Measurements from ENCODE around the gene SEC14L5. TPM values are rescaled to one million over a fixed set of nuclear protein-coding genes. Genes with fewer than 3 reads are reported as not detected.

SEC14L5 gene
- total and polyA plus RNA-seq, 2 of the 4 experiments (the other 2 are of a cell fraction) = 0.07 TPM; not detected in 1

DNA sequence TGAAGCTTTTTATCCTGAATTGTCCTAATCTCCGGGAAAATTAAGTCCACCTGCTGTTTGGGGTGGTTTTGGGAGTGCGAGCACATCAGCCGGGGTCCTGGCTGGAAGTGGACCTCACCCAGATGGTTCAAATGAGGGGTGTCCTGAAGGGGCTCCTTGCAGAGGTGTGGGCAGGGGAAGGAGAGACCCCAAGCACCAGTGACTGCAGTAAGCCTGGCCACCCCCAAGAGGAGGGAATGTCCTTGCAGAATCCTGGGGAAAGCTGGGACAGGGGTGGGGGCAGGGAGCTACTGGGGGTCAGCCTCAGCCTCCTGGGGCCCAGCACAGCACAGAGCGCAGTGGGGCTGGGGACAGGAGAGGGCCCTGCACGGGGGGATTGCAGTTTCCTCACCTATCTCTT lies 46.2 kb downstream of the SEC14L5 start:
- Histone ChIP-seq H2BK20ac (ENCODE audit: low read depth, low read length) (no peak overlapping the region), H4K5ac (ENCODE audit: low read depth, low read length) (no peak overlapping the region), H3K9ac (ENCODE audit: low read depth, low read length) (no peak overlapping the region), H3K4me1 (ENCODE audit: control insufficient read depth, insufficient read depth, low read length) (no peaks in the 10 kb centered on the region), H4K8ac (ENCODE audit: low read depth in 2 of 2, low read length in 2 of 2) (no peak overlapping the region), H3K9me1 (ENCODE audit: insufficient read depth, low read length) (no peaks in the 10 kb centered on the region), H3K36me3 (ENCODE audit: control insufficient read depth, insufficient read depth, low read length) (no peaks in the 10 kb centered on the region), H3K79me1 (ENCODE audit: low read depth in 1 of 2, low read length in 2 of 2) (no peaks in the 10 kb centered on the region), H3K27ac (ENCODE audit: insufficient read depth, low read length) (no peak overlapping the region), H3K14ac (replicated peaks; ENCODE audit: low read depth, low read length) (no peak overlapping the region), H4K91ac (ENCODE audit: insufficient read depth, low read depth, low read length) (no peak overlapping the region), H3K18ac (ENCODE audit: low read depth, low read length) (no peak overlapping the region), H2BK15ac (ENCODE audit: low read depth, low read length) (no peak overlapping the region), H3K4me3 (ENCODE audit: insufficient read depth, low read depth, low read length) (no peak overlapping the region), H2BK5ac (ENCODE audit: low read depth, low read length, poor library complexity, severe bottlenecking) (no peak overlapping the region), H2AFZ (replicated peaks; ENCODE audit: low read length, poor library complexity) (no peak overlapping the region), H2AK5ac (ENCODE audit: low read depth, low read length) (no peak overlapping the region), H3K9me3 (ENCODE audit: control insufficient read depth, insufficient read depth, low read length) (no peaks in the 10 kb centered on the region), H3K56ac (ENCODE audit: extremely low read depth, insufficient read depth, low read length) (no peak overlapping the region), H3K4me2 (ENCODE audit: low read depth, low read length) (no peak overlapping the region), H2BK120ac (ENCODE audit: low read depth, low read length) (no peak overlapping the region), H3K23ac (ENCODE audit: low read depth, low read length) (no peak overlapping the region), H4K20me1 (ENCODE audit: insufficient read depth, low read length) (no peaks in the 10 kb centered on the region), H3K4ac (ENCODE audit: low read depth, low read length) (no peak overlapping the region), H3K27me3 (ENCODE audit: control insufficient read depth, insufficient read depth, low read length) (peaks cover 9% of the 10 kb centered on the region), H2AK9ac (replicated peaks; ENCODE audit: low read depth, low read length, poor library complexity) (no peak overlapping the region)
- POLR2A ChIA-PET (ENCODE audit: unreplicated experiment) = no interaction called here
- DNase-seq (no peak), ATAC-seq (ENCODE audit: low read depth) (no peak)
- 40% methylated on average over 1 of the region's 5 CpGs; no CpG with 5 or more reads in 1 of the 2 experiments for WGBS, 2 experiments (ENCODE audit: extremely low coverage in 2 of 2, insufficient read length in 1 of 2)
- TF ChIP-seq RCOR1 (IDR thresholded peaks at IDR 0.05; ENCODE audit: insufficient replicate concordance, low read length) (no peak), MAFK (IDR thresholded peaks at IDR 0.05; ENCODE audit: low read depth, low read length) (no peak), NFE2L2 (IDR thresholded peaks at IDR 0.05; ENCODE audit: low read depth, low read length) (no peak), SMC3 (IDR thresholded peaks at IDR 0.05; ENCODE audit: low read depth, low read length) (no peak), FOS (IDR thresholded peaks at IDR 0.05; ENCODE audit: low read depth, low read length) (no peak)
- dilution Hi-C loops (cut with HindIII; ENCODE audit: low sequenced_read_pairs, unreplicated experiment) = no loop called here
- in situ Hi-C loops (cut with MboI; ENCODE audit: low sequenced_read_pairs) = no loop called here
- CTCF ChIA-PET = no interaction called here
- intact Hi-C loops (cut with micrococcal nuclease) = no loop called here
- no TSS peak for BruUV-seq (replicated peaks)
